Germinal center (tissue), 1 donor: Measurements from ENCODE around the gene GINM1.

Source experiments
- DNase-seq: peaks from one replicate; pipeline ENCODE4 v3.0.0; 2012; ENCODE audit warnings: mixed read lengths, low spot score

The GINM1 gene

DNA sequence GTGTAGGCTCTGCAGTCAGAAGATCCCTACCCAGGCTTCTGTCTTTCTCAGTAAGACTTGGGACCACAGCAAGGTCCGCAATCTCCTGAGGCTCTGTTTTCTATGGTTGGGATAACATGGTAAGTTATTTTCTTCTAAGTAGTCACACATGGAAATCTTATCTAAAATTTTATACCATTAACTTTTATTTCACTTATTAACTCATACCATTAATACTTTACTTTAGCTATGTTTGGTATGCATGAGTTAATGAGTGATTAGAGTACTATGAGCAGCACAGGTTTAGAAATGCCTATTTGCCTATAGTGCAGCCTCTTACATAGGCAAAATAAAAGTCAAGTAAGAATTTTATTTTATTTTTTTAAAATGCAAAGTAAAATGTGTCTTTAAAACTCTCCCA, 27.2 kb downstream of the GINM1 start:
- DNase-seq = no peak

DNA sequence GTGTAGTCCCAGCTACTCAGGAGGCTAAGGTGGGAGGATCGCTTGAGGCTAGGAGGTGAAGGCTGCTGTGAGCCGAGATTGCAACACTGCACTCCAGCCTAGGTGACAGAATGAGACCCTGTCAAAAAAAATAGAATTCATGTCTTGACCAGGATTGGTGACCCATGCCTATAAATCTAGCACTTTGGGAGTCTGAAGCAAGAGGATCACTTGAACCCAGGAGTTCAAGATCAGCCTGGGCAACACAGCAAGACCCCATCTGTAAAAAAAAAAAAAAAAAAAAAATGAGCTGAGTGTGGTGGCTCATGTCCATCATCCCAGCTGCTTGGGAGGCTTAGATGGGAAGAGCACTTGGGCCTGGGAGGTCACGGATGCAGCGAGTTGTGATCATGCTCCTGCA, 34.3 kb downstream of the GINM1 start:
- DNase-seq = no peak

DNA sequence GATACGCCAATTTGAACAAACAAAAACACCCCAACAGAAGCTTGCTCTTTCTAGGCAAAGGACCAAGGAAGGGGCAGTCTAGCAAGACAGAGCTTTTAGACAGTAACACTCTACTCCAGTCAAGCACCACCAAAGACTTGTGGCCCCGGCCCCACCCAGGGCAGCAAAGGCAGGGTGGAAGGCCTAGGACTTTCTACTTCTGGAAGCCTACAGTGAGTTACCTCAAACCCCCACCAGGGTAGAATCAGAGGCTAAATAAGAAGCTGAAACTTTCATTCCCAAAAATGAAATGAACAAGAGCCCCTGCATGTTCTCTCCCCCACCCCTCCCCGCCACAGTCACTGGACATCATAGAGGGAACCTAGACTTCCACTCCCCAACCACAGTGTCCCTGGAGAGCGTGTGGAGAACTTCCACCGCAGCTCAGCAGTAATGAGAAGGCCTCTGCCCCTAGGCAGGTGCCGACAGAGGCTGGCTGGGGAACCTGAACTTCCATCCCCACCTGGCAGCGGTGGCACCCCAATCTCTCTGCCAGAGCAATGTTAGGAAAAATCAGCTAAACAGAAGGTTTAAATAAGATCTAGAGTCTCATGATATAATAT, 42.3 kb downstream of the GINM1 start:
- DNase-seq = no peak

DNA sequence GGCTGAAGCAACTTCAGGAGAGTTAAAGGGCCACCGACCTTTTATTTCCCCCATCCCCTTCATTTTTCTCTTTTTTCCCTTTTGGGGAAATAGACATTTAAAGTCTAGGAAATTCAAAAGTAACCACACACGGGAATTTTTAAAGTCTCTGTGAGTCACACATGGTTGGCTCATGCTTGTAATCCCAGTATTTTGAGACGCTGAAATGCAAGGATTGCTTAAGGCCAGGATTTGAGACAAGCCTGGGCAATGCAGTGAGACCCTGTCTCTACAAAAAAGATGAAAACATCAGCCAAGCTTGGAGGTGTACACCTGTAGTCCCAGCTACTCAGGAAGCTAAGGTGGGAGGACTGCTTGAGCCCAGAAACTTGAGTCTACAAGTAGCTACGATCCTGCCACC, 48.2 kb downstream of the GINM1 start:
- DNase-seq = no peak

DNA sequence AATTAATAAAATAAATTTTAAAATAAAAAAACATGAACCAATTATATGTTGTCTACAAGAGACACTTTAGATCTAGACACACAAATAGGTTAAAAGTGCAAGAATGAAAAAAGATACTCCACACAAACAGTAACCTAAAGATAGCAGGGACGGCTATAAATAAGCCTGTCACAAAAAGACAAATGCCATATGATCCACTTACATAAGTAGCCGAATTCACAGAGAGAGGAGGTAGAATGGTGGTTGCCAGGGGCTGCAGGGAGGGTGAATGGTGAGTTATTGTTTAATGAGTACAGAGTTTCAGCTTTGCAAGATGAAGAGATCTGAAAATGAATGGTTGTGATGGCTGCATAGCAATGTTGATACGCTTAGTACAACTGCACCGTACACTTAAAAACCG, 49.6 kb downstream of the GINM1 start:
- DNase-seq = no peak

DNA sequence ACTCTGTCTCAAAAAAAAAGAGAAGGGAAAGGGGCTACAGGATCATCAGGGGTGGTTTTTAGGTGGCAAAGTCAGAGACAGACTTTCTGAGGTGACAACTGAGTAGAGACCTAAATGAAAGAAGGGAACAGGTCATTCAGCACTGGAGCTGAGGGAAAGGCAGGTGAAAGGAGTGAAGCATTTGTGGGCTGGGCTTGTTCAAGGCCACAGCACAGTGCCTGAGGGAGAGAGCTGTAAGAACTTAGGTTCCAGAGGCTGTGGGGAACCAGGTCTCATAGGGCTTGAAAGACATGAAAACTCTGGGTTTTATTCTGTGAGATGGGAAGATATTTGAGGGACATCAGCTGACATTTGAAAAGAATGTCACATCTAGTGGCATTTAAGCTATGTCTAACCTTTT, 61.5 kb downstream of the GINM1 start:
- DNase-seq = no peak

DNA sequence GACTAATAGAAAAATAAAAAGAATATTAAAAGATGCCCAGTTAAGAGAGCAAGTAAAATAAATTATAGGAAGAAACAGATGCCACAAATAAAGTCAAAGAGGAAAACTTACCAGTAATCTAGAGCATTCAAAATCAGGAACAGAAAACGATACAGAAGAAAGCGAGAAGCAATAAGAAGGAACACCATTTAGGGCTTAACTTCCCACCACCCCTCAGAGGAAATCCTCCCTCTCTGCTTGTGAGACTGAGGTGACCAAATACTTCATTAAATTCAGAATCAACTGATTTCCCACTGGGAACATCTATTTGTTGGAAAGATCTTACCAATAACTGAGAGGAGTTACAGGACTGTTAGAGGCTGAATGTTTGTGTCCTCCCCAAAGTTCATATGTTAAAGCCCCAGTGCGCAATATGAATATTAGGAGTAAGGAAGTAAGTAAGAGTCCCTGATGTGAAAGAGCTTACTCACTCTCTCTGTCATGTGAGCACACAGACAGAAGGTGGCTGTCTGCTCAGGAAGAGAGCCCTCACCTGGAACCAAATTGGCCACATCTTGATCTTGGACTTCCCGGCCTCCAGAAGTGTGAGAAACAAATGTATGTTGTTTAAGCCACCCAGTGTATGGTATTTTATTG, 62.8 kb downstream of the GINM1 start:
- DNase-seq = no peak

DNA sequence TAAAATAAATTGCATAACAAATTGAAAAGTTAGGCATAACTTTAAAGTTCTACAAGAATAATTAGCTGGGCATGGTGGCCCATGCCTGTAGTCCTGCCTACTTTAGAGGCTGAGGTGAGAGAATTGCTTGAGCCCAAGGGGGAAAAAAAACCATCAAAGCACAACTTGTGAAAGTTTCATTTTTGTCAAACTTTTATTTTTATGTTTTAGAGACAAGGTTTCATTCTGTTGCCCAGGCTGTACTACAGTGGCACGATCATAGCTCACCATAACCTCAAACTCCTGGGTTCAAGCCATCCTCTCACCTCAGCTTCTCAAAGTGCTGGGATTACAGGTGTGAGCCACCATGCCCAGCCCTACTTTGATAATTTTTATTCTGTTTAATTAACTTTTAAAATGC, 68.1 kb downstream of the GINM1 start:
- no peak for DNase-seq

DNA sequence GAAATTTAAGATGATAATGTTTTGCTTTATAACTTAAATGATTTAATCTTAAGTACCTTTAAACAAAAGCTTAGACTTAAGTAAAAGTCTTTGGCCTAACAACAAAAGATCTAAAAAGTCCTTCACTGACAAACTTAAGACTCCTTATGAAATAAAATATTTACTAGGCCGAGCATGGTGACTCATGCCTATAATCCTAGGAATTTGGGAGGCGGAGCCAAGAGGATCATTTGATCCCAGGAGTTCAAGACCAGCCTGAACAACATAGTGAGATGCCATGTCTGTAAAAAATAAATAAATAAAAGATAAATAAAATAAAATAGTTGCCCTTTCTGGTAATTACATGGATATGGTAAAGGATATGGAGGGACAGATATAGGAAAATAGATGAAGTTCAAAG, 69.9 kb downstream of the GINM1 start:
- DNase-seq = no peak
